Bronchial epithelial cell (primary cell): Measurements from ENCODE around the gene CDYL2. TPM values are rescaled to one million over a fixed set of nuclear protein-coding genes. Genes with fewer than 3 reads are reported as not detected.

ENCODE experiments used
- DNase-seq: peaks from one replicate; pipeline ENCODE4 v3.0.0-alpha.2; 2010; ENCODE audit warnings: low read depth
- FAIRE-seq: peaks from 2 replicates; lab custom pipeline; 2011; peaks lifted over from hg19 to GRCh38; lab: Jason Lieb, UNC
- H3K27me3 ChIP-seq: 2 replicates; pipeline ENCODE4 v1.5.1; 2011; ENCODE audit warnings: low read length; ENCODE audit not compliant: control insufficient read depth, insufficient read depth
- H3K36me3 ChIP-seq: 2 replicates; pipeline ENCODE4 v1.5.1; 2011; ENCODE audit warnings: low read length; ENCODE audit not compliant: control insufficient read depth, insufficient read depth
- H3K4me3 ChIP-seq: 2 replicates; pipeline ENCODE4 v1.5.1; 2011; ENCODE audit warnings: mild to moderate bottlenecking, low read depth, low read length, control low read depth
- total RNA-seq: library from RNA; depleted of rRNA; stranded (reverse); fragments of >200 nt; gene quantifications from 2 replicates; pipeline ENCODE4 v1.2.1, GENCODE V29; 2014
- TF ChIP-seq, protein P1 (sequence below): IDR thresholded peaks from 2 replicates; pipeline ENCODE4 v1.5.1; 2011; ENCODE audit warnings: mild to moderate bottlenecking, moderate library complexity, low read length, control low read depth, inconsistent platforms; ENCODE audit not compliant: insufficient read depth, severe bottlenecking

The CDYL2 gene
- total RNA-seq, 1 donor from 2014 or later, result 1.1 TPM

DNA sequence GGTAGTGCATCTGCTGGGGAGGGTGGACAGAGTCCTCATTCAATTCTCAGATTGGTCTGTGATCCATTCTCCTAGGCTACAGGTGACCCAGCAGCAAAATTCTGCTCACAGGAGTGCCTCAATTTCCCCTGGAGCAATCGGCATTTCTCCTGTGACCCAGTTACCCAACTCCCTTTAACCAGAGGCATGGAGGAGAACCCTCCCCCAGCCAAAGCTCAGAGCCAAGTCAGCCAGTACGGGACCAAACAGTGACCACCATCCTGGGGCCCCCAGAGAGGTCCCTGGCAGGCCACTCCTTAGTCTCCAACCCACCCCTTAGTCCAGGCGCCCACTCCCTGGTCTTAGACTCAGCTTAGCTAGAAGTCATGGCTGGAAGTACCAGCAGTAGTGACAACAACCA is 188.0 kb downstream of the CDYL2 start:
- TF ChIP-seq, protein P1, sequence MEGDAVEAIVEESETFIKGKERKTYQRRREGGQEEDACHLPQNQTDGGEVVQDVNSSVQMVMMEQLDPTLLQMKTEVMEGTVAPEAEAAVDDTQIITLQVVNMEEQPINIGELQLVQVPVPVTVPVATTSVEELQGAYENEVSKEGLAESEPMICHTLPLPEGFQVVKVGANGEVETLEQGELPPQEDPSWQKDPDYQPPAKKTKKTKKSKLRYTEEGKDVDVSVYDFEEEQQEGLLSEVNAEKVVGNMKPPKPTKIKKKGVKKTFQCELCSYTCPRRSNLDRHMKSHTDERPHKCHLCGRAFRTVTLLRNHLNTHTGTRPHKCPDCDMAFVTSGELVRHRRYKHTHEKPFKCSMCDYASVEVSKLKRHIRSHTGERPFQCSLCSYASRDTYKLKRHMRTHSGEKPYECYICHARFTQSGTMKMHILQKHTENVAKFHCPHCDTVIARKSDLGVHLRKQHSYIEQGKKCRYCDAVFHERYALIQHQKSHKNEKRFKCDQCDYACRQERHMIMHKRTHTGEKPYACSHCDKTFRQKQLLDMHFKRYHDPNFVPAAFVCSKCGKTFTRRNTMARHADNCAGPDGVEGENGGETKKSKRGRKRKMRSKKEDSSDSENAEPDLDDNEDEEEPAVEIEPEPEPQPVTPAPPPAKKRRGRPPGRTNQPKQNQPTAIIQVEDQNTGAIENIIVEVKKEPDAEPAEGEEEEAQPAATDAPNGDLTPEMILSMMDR, result no peak
- H3K4me3 ChIP-seq, result no peak overlapping the region
- no peaks in the 10 kb centered on the region for H3K36me3 ChIP-seq
- no peak for FAIRE-seq
- no peaks in the 10 kb centered on the region for H3K27me3 ChIP-seq
- no peak for DNase-seq

DNA sequence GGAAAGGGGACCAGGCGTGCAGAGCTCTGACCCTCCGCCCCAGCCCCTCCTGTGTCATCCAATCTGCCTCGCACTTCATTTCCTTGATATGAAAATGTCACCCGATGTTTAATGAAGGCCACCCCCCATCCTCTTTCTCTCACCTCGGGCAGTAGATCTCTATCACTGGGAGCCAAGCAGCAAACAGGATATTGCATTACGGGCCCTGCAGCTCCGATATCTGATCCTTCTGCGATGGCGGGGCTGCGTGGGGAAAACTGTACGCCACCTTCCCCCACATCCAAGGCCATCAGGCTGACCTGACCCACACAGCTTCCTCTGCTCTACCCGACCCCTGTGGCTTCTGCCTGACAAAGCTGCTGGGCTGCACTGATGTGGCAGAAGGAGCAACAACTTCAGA is 188.7 kb downstream of the CDYL2 start:
- H3K27me3 ChIP-seq, result no peaks in the 10 kb centered on the region
- TF ChIP-seq, protein P1, result no peak
- no peak for FAIRE-seq
- no peaks in the 10 kb centered on the region for H3K36me3 ChIP-seq
- H3K4me3 ChIP-seq, result no peak overlapping the region
- DNase-seq, result no peak

DNA sequence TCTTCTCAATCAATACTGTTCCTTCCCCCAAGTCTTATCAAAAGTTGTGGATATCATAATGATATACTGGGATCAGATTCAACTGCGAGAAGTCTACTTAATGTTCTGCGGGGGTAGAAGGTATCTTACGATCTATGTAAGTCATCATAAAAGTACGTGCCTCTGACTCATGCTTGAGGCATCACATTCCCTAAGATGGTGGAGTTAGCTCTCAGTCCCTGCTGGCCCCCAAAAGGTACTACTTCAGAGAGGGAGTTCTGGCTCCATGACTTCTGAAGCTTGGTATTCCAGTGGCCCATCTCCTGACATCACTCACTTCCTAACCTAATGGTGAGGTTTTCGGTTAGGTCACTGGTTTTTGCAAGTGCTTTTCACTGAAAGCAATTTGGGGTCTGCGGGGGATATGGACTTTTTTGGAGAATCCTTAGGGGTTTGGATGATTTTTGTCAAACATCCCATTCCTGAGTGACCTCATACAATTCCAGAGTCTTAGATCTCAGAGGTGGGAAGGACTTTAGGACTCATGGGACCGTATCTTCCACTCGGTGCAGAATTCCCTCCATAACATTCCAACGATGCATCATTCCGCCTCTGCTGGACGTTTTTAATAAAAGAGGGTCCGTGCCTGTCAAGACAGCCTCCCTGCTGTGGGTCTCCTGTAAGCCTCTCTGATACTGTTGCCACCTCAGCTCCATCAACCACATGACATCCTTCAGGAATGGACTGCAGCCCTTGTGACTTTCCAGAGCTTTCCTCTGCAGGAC is 189.3 kb downstream of the CDYL2 start:
- no peaks in the 10 kb centered on the region for H3K36me3 ChIP-seq
- H3K27me3 ChIP-seq, result no peaks in the 10 kb centered on the region
- no peak for FAIRE-seq
- TF ChIP-seq, protein P1, result no peak
- no peak overlapping the region for H3K4me3 ChIP-seq
- peak; percentile 61 for DNase-seq

DNA sequence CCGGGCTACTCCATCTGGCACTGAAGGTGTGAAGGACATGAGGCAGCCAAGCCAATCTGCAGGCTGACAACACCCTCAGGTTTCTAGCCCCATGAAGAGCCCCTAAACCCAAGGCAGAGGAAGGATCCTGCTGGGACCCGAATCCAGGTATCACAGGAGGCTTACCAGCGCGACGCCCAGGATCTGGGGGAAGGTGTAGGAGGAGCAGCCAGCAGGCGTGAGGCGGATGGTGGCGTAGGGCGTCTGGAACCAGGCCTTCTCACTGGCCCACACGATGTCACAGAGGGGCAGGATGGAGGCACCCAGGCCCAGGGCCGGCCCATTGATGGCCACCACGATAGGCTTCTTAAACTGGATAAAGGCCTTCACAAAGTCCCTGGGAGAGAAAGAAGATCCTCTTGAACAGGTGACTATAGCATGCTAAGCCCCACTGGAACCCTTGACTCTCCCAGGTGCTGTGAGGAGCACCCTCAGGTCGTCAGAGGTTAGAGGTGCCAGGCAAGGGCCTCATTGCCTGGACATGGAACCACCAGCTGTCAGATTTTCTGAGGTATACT is 191.9 kb downstream of the CDYL2 start:
- DNase-seq (no peak), FAIRE-seq (no peak)
- Histone ChIP-seq H3K27me3 (no peaks in the 10 kb centered on the region), H3K36me3 (no peaks in the 10 kb centered on the region), H3K4me3 (no peak overlapping the region)
- TF ChIP-seq, protein P1, result no peak

DNA sequence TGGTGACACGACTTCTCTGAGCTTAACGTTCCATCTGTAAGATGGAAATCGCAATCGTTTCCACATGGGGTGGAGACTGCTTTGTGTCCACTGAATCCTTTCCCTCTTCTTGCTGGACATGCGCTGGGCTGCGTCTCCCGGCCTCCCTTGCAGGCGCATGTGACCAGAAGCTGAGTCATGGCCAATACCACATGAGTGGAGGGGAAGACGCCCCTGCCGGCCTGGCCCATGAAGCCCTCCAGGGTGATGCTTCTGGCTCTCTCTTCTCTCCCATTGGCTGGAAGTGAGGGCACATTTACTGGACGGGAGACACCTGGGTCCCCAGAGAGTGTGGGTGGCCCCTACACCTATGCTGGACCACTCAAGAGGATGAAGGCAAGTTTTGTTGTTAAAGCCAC is 192.5 kb downstream of the CDYL2 start:
- no peak overlapping the region for H3K4me3 ChIP-seq
- no peak for FAIRE-seq
- no peaks in the 10 kb centered on the region for H3K27me3 ChIP-seq
- no peaks in the 10 kb centered on the region for H3K36me3 ChIP-seq
- DNase-seq, result no peak
- TF ChIP-seq, protein P1, result no peak
